GM18520 (cell line): ENCODE measurements around the gene NCKIPSD.

Experiments used
- ATAC-seq: cut with Tn5 transposase; IDR thresholded peaks from one replicate; pipeline ENCODE4 v1.9.1; 2021; ENCODE audit not compliant: unreplicated experiment

NCKIPSD gene

GRCh38 chr3:48651771-48652170 is 33.9 kb downstream of the NCKIPSD start:
- ATAC-seq, result no peak

GRCh38 chr3:48650723-48651122 is 35.0 kb downstream of the NCKIPSD start:
- no peak for ATAC-seq

- no peak for ATAC-seq
Observed at GRCh38 chr3:48648188-48648850, 37.4 kb downstream of the NCKIPSD start.

- no peak for ATAC-seq
Observed at GRCh38 chr3:48647714-48648113, 38.0 kb downstream of the NCKIPSD start.

- no peak for ATAC-seq
Observed at GRCh38 chr3:48644898-48645760, 40.6 kb downstream of the NCKIPSD start.

GRCh38 chr3:48642605-48643004 is 43.1 kb downstream of the NCKIPSD start:
- no peak for ATAC-seq

- no peak for ATAC-seq
Observed at GRCh38 chr3:48641396-48641795, 44.3 kb downstream of the NCKIPSD start.

GRCh38 chr3:48639944-48640606 is 45.6 kb downstream of the NCKIPSD start:
- no peak for ATAC-seq

GRCh38 chr3:48637305-48637704 is 48.4 kb downstream of the NCKIPSD start:
- ATAC-seq, result no peak

GRCh38 chr3:48636149-48636655 is 49.5 kb downstream of the NCKIPSD start:
- ATAC-seq, result no peak

GRCh38 chr3:48635222-48636021 is 50.3 kb downstream of the NCKIPSD start, which contains the start of gene SLC26A6:
SLC26A6 (minus strand) TSS chr3:48635461; CDS start chr3:48635393, 68 bp downstream.
- peak; percentile 86 for ATAC-seq

- ATAC-seq, result no peak
Observed at GRCh38 chr3:48634661-48635221, 51.0 kb downstream of the NCKIPSD start.

GRCh38 chr3:48633743-48634142 is 52.0 kb downstream of the NCKIPSD start:
- no peak for ATAC-seq

GRCh38 chr3:48633256-48633655 is 52.5 kb downstream of the NCKIPSD start:
- no peak for ATAC-seq

GRCh38 chr3:48631516-48632448 is 53.9 kb downstream of the NCKIPSD start:
- no peak for ATAC-seq

- ATAC-seq, result no peak
Observed at GRCh38 chr3:48630833-48631232, 54.9 kb downstream of the NCKIPSD start.

- no peak for ATAC-seq
Observed at GRCh38 chr3:48630407-48630806, 55.3 kb downstream of the NCKIPSD start.

GRCh38 chr3:48629894-48630293 is 55.8 kb downstream of the NCKIPSD start:
- no peak for ATAC-seq
